Endothelial cell of umbilical vein (primary cell): ENCODE results near the gene TEX22. TPM values are rescaled to one million over a fixed set of nuclear protein-coding genes. Genes with fewer than 3 reads are reported as not detected.

Experiments used
- BruUV-seq: library from RNA; stranded (reverse); fragments of 400-500 nt; replicated peaks from 2 replicates; lab custom pipeline; 2021; lab: Mats Ljungman, UMichigan
- CTCF ChIA-PET: fragments of 300-600, 350-600 bp; sonication (Branson Sonifier 250); formaldehyde crosslinking; loops from one replicate; lab custom pipeline; 2021; ENCODE audit warnings: antibody characterized with exemption, inconsistent platforms; lab: Charles Lee
- POLR2A ChIA-PET: fragments of 300-600, 350-600 bp; sonication (Branson Sonifier 250); formaldehyde crosslinking; loops from one replicate; lab custom pipeline; 2021; ENCODE audit warnings: antibody characterized with exemption, inconsistent platforms; lab: Charles Lee
- DNase-seq: peaks from one replicate; pipeline ENCODE4 v3.0.0-alpha.2; 2011; ENCODE audit warnings: low read depth, low spot score
- FAIRE-seq: peaks from 2 replicates; lab custom pipeline; 2011; peaks lifted over from hg19 to GRCh38; lab: Jason Lieb, UNC
- H2AFZ ChIP-seq: 2 replicates; pipeline ENCODE4 v1.6.0; 2012; ENCODE audit warnings: low read depth, low read length, control low read depth, inconsistent platforms
- H3K27ac ChIP-seq: 2 replicates; pipeline ENCODE4 v1.5.1; 2011; ENCODE audit warnings: low read depth, mild to moderate bottlenecking, control low read depth, low read length, moderate library complexity; ENCODE audit not compliant: insufficient read depth
- H3K27me3 ChIP-seq, 2 experiments: 2 replicates each; pipeline versions ENCODE4 v1.6.0 to v1.6.1; 2011; ENCODE audit warnings: low read length in 2 of 2, mixed read lengths in 1 of 2; ENCODE audit not compliant: control insufficient read depth in 2 of 2, insufficient read depth in 2 of 2
- H3K36me3 ChIP-seq, 2 experiments: 2 replicates in 1 of 2; 3 replicates in 1 of 2; pipeline ENCODE4 v1.5.1; 2011; ENCODE audit warnings: low read length in 2 of 2, mild to moderate bottlenecking in 1 of 2, moderate library complexity in 1 of 2; ENCODE audit not compliant: control insufficient read depth in 2 of 2, insufficient read depth in 2 of 2; ENCODE audit errors: extremely low read depth in 1 of 2
- H3K4me1 ChIP-seq: 3 replicates; pipeline ENCODE4 v1.5.1; 2011; ENCODE audit warnings: mild to moderate bottlenecking, low read length; ENCODE audit not compliant: control insufficient read depth, insufficient read depth; ENCODE audit errors: extremely low read depth
- H3K4me2 ChIP-seq: 2 replicates; pipeline ENCODE4 v1.6.1; 2011; ENCODE audit warnings: low read length, control low read depth, mixed read lengths; ENCODE audit not compliant: insufficient read depth
- H3K4me3 ChIP-seq, 3 experiments: fragments of 200-600 bp in 1 of 3; sonication (generic), shearing (Covaris generic) in 1 of 3; replicated peaks in 1 of 3; 2 replicates each; pipeline ENCODE4 v1.5.1; 2011 to 2016; ENCODE audit warnings: control low read depth in 3 of 3, low read length in 3 of 3, mild to moderate bottlenecking in 2 of 3, inconsistent platforms in 1 of 3, low read depth in 1 of 3, moderate library complexity in 1 of 3; ENCODE audit not compliant: insufficient read depth in 1 of 3
- H3K79me2 ChIP-seq: 2 replicates; pipeline ENCODE4 v1.6.0; 2012; ENCODE audit warnings: low read length, inconsistent platforms; ENCODE audit not compliant: control insufficient read depth, insufficient read depth
- H3K9ac ChIP-seq: replicated peaks from 2 replicates; pipeline ENCODE3; 2011; ENCODE audit warnings: low read length, control low read depth; ENCODE audit not compliant: insufficient read depth; ENCODE audit errors: extremely low read depth
- H3K9me1 ChIP-seq: replicated peaks from 3 replicates; pipeline ENCODE4 v1.6.0; 2011; ENCODE audit warnings: mild to moderate bottlenecking, low read length; ENCODE audit not compliant: control insufficient read depth, insufficient read depth; ENCODE audit errors: extremely low read depth
- H3K9me3 ChIP-seq: replicated peaks from 2 replicates; pipeline ENCODE4 v1.5.1; 2012; ENCODE audit warnings: low read length, inconsistent platforms; ENCODE audit not compliant: control insufficient read depth, insufficient read depth
- H4K20me1 ChIP-seq: replicated peaks from 2 replicates; pipeline ENCODE3; 2011; ENCODE audit warnings: mild to moderate bottlenecking, low read length; ENCODE audit not compliant: control insufficient read depth, insufficient read depth; ENCODE audit errors: extremely low read depth
- CTCF ChIP-seq, 2 donors: IDR thresholded peaks; 1 replicate in 1 of 2; 2 replicates in 1 of 2; pipeline ENCODE4 v1.5.1; 2011; ENCODE audit warnings: low read length in 2 of 2, mild to moderate bottlenecking in 2 of 2, moderate library complexity in 2 of 2, control low read depth in 1 of 2, inconsistent platforms in 1 of 2, low read depth in 1 of 2; ENCODE audit not compliant: insufficient read depth in 1 of 2; ENCODE audit errors: extremely low read depth in 1 of 2
- EZH2 ChIP-seq: IDR thresholded peaks from 2 replicates; pipeline ENCODE4 v1.6.1; 2012; ENCODE audit warnings: borderline replicate concordance, low read depth, mild to moderate bottlenecking, moderate library complexity, low read length, inconsistent platforms; ENCODE audit not compliant: severe bottlenecking
- FOS ChIP-seq: IDR thresholded peaks from 2 replicates; pipeline ENCODE4 v1.6.1; 2011; ENCODE audit warnings: mild to moderate bottlenecking, low read length, moderate library complexity, borderline replicate concordance; ENCODE audit not compliant: insufficient read depth
- GATA2 ChIP-seq: IDR thresholded peaks from 2 replicates; pipeline ENCODE4 v1.7.0; 2011; ENCODE audit warnings: low read depth, mild to moderate bottlenecking, moderate library complexity, mixed read lengths, low read length; ENCODE audit not compliant: insufficient read length, insufficient read depth
- JUN ChIP-seq: IDR thresholded peaks from 2 replicates; pipeline ENCODE4 v1.6.1; 2011; ENCODE audit warnings: borderline replicate concordance, low read depth; ENCODE audit not compliant: insufficient read length, insufficient read depth
- MAX ChIP-seq: IDR thresholded peaks from 2 replicates; pipeline ENCODE4 v1.6.1; 2011; ENCODE audit not compliant: insufficient read depth, insufficient read length
- MYC ChIP-seq: IDR thresholded peaks from one replicate; pipeline ENCODE4 v1.6.1; 2011; ENCODE audit warnings: mild to moderate bottlenecking, low read depth, low read length
- POLR2A ChIP-seq: IDR thresholded peaks from 2 replicates; pipeline ENCODE4 v1.6.1; 2012; ENCODE audit warnings: low read depth, mild to moderate bottlenecking, control low read depth, low read length
- POLR2AphosphoS5 ChIP-seq: IDR thresholded peaks from 2 replicates; pipeline ENCODE4 v1.6.1; 2012; ENCODE audit warnings: low read depth, mild to moderate bottlenecking, control low read depth, low read length, moderate library complexity; ENCODE audit not compliant: insufficient read depth
- dilution Hi-C: fragments of 300-500 bp; cut with MboI; formaldehyde crosslinking; loops from one replicate; pipeline ENCODE4 v1.15.0; 2019; ENCODE audit warnings: low sequenced_read_pairs; ENCODE audit not compliant: extremely low pct_ligation_motif_present
- intact Hi-C: fragments of 100-400 bp; cut with micrococcal nuclease; formaldehyde crosslinking; loops from one replicate; pipeline ENCODE4 v1.10.0; 2022
- polyA plus RNA-seq, 4 experiments: library from polyadenylated mRNA; depleted of rRNA in 3 of 4; stranded (reverse) in 3 of 4; unstranded in 1 of 4; fragments of >200 nt; gene quantifications; 2 replicates each; pipeline versions ENCODE4 v1.2.1 to v1.2.3, GENCODE V29; 2011 to 2012; ENCODE audit warnings: missing spikeins in 1 of 4
- total RNA-seq: library from RNA; stranded (reverse); gene quantifications from 2 replicates; pipeline ENCODE4 v1.2.3, GENCODE V29; 2021

The TEX22 gene
- total and polyA plus RNA-seq, 2 donors (not counting 3 experiments of a cell fraction or from before 2014, with no cell fraction given): 0.06 to 1.1 TPM

GRCh38 chr14:105367116-105368031, 31.0 kb upstream of the TEX22 start:
- CTCF ChIA-PET: interaction anchor here (1.8 kb wide), 1 partner anchor 123 kb away, joined by 9 read pairs; no protein-coding TSS in a partner anchor
- Histone ChIP-seq H3K4me3 (no peak overlapping the region), H3K36me3 (peaks cover 0 to 4% of the 10 kb centered on the region in 2 experiments), H3K4me1 (no peaks in the 10 kb centered on the region), H3K27ac (no peak overlapping the region), H3K27me3 (no peaks in the 10 kb centered on the region), H3K9me3 (no peaks in the 10 kb centered on the region), H3K4me2 (no peak overlapping the region), H2AFZ (no peak overlapping the region), H3K79me2 (no peaks in the 10 kb centered on the region), H3K9ac (no peak overlapping the region), H3K9me1 (no peaks in the 10 kb centered on the region), H4K20me1 (no peaks in the 10 kb centered on the region)
- intact Hi-C loops (no loop called here), dilution Hi-C loops (no loop called here)
- FAIRE-seq (no peak), DNase-seq (no peak)
- BruUV-seq: no TSS peak
- no peak for TF ChIP-seq EZH2
- TF ChIP-seq CTCF (IDR thresholded peaks at IDR 0.05; ENCODE audit: extremely low read depth in 1 of 2, insufficient read depth in 1 of 2, low read depth in 1 of 2, low read length in 2 of 2): no peak
- no peak for TF ChIP-seq POLR2AphosphoS5
- no peak for TF ChIP-seq JUN
- TF ChIP-seq GATA2: no peak
- no peak for TF ChIP-seq MYC
- TF ChIP-seq MAX: no peak
- no peak for TF ChIP-seq FOS
- no peak for TF ChIP-seq POLR2A
- POLR2A ChIA-PET: no interaction called here
